Measurements from ENCODE around the gene PLEKHA6.

Gene PLEKHA6

GRCh38 chr1:204343802-204344201, 15.9 kb downstream of the PLEKHA6 start:
- Histone ChIP-seq H3K27me3 (ENCODE audit: insufficient read depth, poor library complexity, severe bottlenecking) (no peaks in the 10 kb centered on the region), H3K36me3 (ENCODE audit: low read depth) (no peaks in the 10 kb centered on the region), H3K9me3 (ENCODE audit: severe bottlenecking) (no peaks in the 10 kb centered on the region), H3K4me3 (ENCODE audit: severe bottlenecking) (no peak overlapping the region), H3K27ac (ENCODE audit: poor library complexity, severe bottlenecking) (no peak overlapping the region), H3K4me1 (ENCODE audit: insufficient read depth, poor library complexity, severe bottlenecking) (no peaks in the 10 kb centered on the region)
- DNase-seq (ENCODE audit: low spot score) (no peak), ATAC-seq (ENCODE audit: low read depth) (no peak)
- no peak for TF ChIP-seq CTCF (IDR thresholded peaks at IDR 0.05; ENCODE audit: poor library complexity, severe bottlenecking)

DNA sequence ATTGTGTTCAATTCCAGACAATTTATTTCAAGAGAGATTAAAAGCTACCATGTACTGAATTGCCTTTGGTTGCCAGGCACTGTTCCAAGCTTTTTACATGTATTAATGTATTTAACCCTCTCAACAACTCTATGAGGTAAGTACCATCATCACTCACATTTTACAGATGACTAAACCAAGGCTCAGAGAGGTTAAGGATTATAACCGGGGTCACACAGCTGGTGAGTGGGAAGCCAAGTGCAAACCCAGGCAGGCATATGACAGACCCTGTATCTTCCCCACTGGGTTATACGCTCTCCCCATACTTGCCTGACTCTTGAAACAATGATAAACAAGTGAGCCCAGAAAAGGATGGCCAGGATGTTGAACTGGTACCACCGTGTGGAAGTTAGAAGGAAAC, 16.5 kb downstream of the PLEKHA6 start:
- DNase-seq (ENCODE audit: low spot score) (no peak), ATAC-seq (ENCODE audit: low read depth) (no peak)
- H3K4me3 ChIP-seq (ENCODE audit: severe bottlenecking): no peak overlapping the region
- no peaks in the 10 kb centered on the region for H3K27me3 ChIP-seq (ENCODE audit: insufficient read depth, poor library complexity, severe bottlenecking)
- no peaks in the 10 kb centered on the region for H3K9me3 ChIP-seq (ENCODE audit: severe bottlenecking)
- no peak overlapping the region for H3K27ac ChIP-seq (ENCODE audit: poor library complexity, severe bottlenecking)
- no peak for TF ChIP-seq CTCF (IDR thresholded peaks at IDR 0.05; ENCODE audit: poor library complexity, severe bottlenecking)
- no peaks in the 10 kb centered on the region for H3K36me3 ChIP-seq (ENCODE audit: low read depth)
- H3K4me1 ChIP-seq (ENCODE audit: insufficient read depth, poor library complexity, severe bottlenecking): no peaks in the 10 kb centered on the region

- ATAC-seq (ENCODE audit: low read depth): no peak
- no peak overlapping the region for H3K4me3 ChIP-seq (ENCODE audit: severe bottlenecking)
These were observed 17.4 kb downstream of the PLEKHA6 start for GRCh38 chr1:204342310-204342709.

GRCh38 chr1:204341380-204341779, 18.3 kb downstream of the PLEKHA6 start:
- Histone ChIP-seq H3K9me3 (ENCODE audit: severe bottlenecking) (no peaks in the 10 kb centered on the region), H3K4me3 (ENCODE audit: severe bottlenecking) (no peak overlapping the region), H3K27me3 (ENCODE audit: insufficient read depth, poor library complexity, severe bottlenecking) (no peaks in the 10 kb centered on the region), H3K27ac (ENCODE audit: poor library complexity, severe bottlenecking) (no peak overlapping the region), H3K36me3 (ENCODE audit: low read depth) (no peaks in the 10 kb centered on the region), H3K4me1 (ENCODE audit: insufficient read depth, poor library complexity, severe bottlenecking) (no peaks in the 10 kb centered on the region)
- TF ChIP-seq CTCF (IDR thresholded peaks at IDR 0.05; ENCODE audit: poor library complexity, severe bottlenecking): no peak
- ATAC-seq (ENCODE audit: low read depth) (no peak), DNase-seq (ENCODE audit: low spot score) (no peak)

More at GRCh38 chr1:204342310-204342709, 17.4 kb downstream of the PLEKHA6 start:
- H3K27me3 ChIP-seq (ENCODE audit: insufficient read depth, poor library complexity, severe bottlenecking): no peaks in the 10 kb centered on the region
- no peak for TF ChIP-seq CTCF (IDR thresholded peaks at IDR 0.05; ENCODE audit: poor library complexity, severe bottlenecking)
- no peaks in the 10 kb centered on the region for H3K36me3 ChIP-seq (ENCODE audit: low read depth)
- DNase-seq (ENCODE audit: low spot score): no peak
- no peaks in the 10 kb centered on the region for H3K4me1 ChIP-seq (ENCODE audit: insufficient read depth, poor library complexity, severe bottlenecking)
- no peaks in the 10 kb centered on the region for H3K9me3 ChIP-seq (ENCODE audit: severe bottlenecking)
- no peak overlapping the region for H3K27ac ChIP-seq (ENCODE audit: poor library complexity, severe bottlenecking)

DNA sequence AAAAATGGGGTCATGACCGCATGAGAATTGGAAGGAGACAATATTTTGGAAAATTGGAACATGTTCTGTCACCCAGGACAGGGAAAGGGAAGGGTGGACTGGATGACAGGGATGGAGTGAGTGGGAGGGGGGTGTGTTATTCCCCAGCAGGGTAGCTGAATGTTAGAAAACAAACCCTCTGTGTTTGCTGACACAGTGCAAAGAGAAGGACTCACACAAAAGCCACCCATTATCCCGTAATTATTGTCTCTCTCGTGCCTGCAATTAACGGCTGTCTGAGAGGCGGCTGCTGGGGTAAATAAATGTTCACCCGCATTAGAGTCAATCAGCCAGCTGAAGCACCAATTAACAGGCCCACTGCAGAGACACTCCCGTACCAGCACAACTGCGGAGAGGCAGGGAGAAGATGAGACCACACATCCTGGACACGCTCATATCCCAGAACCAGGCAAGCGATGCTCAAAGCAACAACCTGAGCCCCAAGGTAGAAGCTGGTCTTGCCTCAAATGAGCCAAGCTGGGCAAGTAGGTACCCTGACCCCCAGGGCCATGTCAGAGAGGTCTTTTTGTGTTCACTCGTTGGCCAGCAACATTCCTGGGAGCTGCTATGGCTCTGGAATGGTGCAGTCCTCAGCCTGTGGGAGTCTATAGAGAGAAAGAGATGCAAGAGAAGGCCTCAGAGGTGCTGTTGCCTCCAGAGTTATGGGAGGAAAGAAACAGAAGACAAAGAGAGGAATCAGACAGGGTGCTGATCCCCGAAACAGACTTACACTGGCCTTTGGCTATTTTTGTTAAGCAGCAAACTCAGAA, 19.4 kb downstream of the PLEKHA6 start:
- TF ChIP-seq CTCF (IDR thresholded peaks at IDR 0.05; ENCODE audit: poor library complexity, severe bottlenecking): no peak
- ATAC-seq (ENCODE audit: low read depth) (no peak), DNase-seq (ENCODE audit: low spot score) (no peak)

More for the DNA sequence above, 19.4 kb downstream of the PLEKHA6 start:
- no peaks in the 10 kb centered on the region for H3K9me3 ChIP-seq (ENCODE audit: severe bottlenecking)
- H3K27me3 ChIP-seq (ENCODE audit: insufficient read depth, poor library complexity, severe bottlenecking): no peaks in the 10 kb centered on the region
- no peaks in the 10 kb centered on the region for H3K36me3 ChIP-seq (ENCODE audit: low read depth)
- H3K4me3 ChIP-seq (ENCODE audit: severe bottlenecking): no peak overlapping the region
- no peaks in the 10 kb centered on the region for H3K4me1 ChIP-seq (ENCODE audit: insufficient read depth, poor library complexity, severe bottlenecking)
- H3K27ac ChIP-seq (ENCODE audit: poor library complexity, severe bottlenecking): no peak overlapping the region
